ENCODE measurements around the gene TRIP13.
"Not testable (repeated sequence)": the region's sequence is repeated elsewhere in the genome, so short reads cannot be mapped to it uniquely, and the experiment has no call there.

DNA sequence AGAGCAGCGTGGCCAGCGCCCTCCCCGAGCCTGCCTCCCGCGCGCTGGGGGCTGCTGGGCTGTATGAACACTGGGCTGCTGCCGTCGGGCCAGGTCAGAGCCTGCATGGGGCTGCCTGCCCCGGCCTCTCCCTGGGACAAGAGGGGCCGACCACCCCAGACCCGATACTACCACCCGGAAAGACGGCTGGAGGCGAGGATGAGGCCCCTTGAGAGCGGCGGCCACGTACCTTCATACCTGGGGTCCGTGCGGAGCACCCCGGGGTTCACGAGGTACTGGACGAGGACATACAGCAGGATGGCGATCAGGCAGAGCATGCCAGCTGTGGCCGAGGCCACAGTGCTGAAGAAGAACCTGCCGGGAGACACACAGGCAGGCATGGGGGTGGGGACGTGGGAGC lies 49.3 kb upstream of the TRIP13 start:
- TF ChIP-seq POLR2A (IDR thresholded peaks at IDR 0.05; ENCODE audit: low read depth, low read length); POLR2AphosphoS5 (IDR thresholded peaks at IDR 0.05; ENCODE audit: low read depth, low read length); TAF1 (IDR thresholded peaks at IDR 0.05; ENCODE audit: borderline replicate concordance, low read depth, low read length): not testable (repeated sequence)
